Activated T-cell treated with anti-CD3 and anti-CD28 coated beads, Interleukin-2, amount 50 U/mL, for 1 hour (primary cell): ENCODE data around the gene OXSR1.
"Not testable (repeated sequence)": the region's sequence is repeated elsewhere in the genome, so short reads cannot be mapped to it uniquely, and the experiment has no call there.

Experiments
- DNase-seq: peaks from one replicate; pipeline ENCODE4 v3.0.0-alpha.2; 2020

The OXSR1 gene

GRCh38 chr3:38276081-38276916 is 111.0 kb downstream of the OXSR1 start:
- DNase-seq: no peak

- no peak for DNase-seq
Observed at GRCh38 chr3:38276917-38277630, 111.7 kb downstream of the OXSR1 start.

GRCh38 chr3:38278841-38279240 is 113.5 kb downstream of the OXSR1 start:
- no peak for DNase-seq

- no peak for DNase-seq
Observed at GRCh38 chr3:38281895-38282686, 116.8 kb downstream of the OXSR1 start, which contains the start of gene SLC22A14. Gene SLC22A14 (plus strand): TSS chr3:38282294. CDS start chr3:38306027, 23,733 bp downstream.

- DNase-seq: no peak
Observed at GRCh38 chr3:38283810-38284755, 118.7 kb downstream of the OXSR1 start.

- DNase-seq: no peak
Observed at GRCh38 chr3:38284756-38285150, 119.4 kb downstream of the OXSR1 start.

GRCh38 chr3:38289286-38290217 is 124.2 kb downstream of the OXSR1 start:
- not testable (repeated sequence) for DNase-seq

- not testable (repeated sequence) for DNase-seq
Observed at GRCh38 chr3:38297053-38297452, 131.7 kb downstream of the OXSR1 start.

GRCh38 chr3:38297537-38297936 is 132.2 kb downstream of the OXSR1 start:
- DNase-seq: no peak

- no peak for DNase-seq
Observed at GRCh38 chr3:38297947-38298711, 132.8 kb downstream of the OXSR1 start.
